ENCODE data around the gene IL1RAPL1.

The IL1RAPL1 gene

DNA sequence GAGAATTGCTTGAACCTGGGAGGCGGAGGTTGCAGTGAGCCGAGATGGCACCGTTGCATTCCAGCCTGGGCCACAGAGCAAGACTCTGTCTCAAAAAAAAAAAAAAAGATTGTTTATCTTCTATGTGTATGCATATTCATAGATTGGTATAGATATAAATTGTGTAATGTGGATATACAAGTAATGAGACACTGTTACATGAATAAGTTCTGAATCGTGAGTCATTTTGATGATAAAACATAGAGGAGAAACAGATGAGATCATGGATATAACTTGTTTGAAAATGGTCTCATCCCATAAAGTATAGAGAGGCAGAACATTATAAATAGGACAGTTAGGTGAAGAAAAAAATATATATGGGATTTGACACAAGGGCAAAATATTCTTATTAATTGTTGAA lies 628.0 kb downstream of the IL1RAPL1 start:
- TF ChIP-seq, protein P1, sequence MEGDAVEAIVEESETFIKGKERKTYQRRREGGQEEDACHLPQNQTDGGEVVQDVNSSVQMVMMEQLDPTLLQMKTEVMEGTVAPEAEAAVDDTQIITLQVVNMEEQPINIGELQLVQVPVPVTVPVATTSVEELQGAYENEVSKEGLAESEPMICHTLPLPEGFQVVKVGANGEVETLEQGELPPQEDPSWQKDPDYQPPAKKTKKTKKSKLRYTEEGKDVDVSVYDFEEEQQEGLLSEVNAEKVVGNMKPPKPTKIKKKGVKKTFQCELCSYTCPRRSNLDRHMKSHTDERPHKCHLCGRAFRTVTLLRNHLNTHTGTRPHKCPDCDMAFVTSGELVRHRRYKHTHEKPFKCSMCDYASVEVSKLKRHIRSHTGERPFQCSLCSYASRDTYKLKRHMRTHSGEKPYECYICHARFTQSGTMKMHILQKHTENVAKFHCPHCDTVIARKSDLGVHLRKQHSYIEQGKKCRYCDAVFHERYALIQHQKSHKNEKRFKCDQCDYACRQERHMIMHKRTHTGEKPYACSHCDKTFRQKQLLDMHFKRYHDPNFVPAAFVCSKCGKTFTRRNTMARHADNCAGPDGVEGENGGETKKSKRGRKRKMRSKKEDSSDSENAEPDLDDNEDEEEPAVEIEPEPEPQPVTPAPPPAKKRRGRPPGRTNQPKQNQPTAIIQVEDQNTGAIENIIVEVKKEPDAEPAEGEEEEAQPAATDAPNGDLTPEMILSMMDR (conservative IDR thresholded peaks at IDR 0.05; ENCODE audit: low read length): no peak
- no peak overlapping the region for H3K4me3 ChIP-seq (ENCODE audit: low read length)
- no peak for DNase-seq (ENCODE audit: low read depth)

DNA sequence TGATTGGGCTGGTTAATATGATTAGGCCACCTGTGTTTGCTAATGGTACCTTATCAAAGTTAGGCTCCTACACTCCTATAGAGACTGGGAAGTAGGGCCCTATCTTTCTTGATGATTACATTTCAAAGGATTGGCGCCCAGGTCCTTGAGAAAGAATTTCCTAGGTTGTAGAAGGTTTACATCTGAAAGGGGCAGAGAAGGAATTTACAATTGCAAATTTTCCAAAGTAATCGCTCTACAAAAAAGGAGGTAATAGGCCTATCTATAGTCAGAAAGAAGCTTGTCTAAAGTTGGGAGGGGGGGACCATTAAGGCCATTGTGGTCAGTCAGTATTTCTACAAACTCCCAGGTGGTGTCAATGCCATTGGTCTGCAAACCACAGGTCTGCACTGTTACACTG lies 638.4 kb downstream of the IL1RAPL1 start:
- TF ChIP-seq, protein P1 (conservative IDR thresholded peaks at IDR 0.05; ENCODE audit: low read length): no peak
- DNase-seq (ENCODE audit: low read depth): no peak
- H3K4me3 ChIP-seq (ENCODE audit: low read length): no peak overlapping the region

DNA sequence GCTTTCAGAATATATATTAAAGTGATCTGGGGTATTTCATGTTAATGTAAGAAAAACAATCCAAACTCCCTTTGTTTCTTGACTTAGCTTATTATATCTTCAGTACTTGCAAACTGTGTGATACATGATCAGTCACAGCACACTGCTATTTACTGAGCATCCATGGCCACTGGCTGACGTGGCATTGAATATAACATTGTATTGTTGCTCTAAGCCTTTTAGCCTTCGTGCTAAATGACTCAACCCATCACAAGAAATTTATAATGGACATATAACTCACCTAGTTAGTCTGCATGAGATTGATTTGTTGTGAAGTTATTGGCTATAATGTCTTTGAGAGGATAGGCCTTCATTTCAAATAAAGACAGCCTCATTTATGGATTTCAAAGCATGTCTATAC lies 642.6 kb downstream of the IL1RAPL1 start:
- H3K4me3 ChIP-seq (ENCODE audit: low read length): no peak overlapping the region
- TF ChIP-seq, protein P1 (conservative IDR thresholded peaks at IDR 0.05; ENCODE audit: low read length): no peak
- DNase-seq (ENCODE audit: low read depth): no peak

DNA sequence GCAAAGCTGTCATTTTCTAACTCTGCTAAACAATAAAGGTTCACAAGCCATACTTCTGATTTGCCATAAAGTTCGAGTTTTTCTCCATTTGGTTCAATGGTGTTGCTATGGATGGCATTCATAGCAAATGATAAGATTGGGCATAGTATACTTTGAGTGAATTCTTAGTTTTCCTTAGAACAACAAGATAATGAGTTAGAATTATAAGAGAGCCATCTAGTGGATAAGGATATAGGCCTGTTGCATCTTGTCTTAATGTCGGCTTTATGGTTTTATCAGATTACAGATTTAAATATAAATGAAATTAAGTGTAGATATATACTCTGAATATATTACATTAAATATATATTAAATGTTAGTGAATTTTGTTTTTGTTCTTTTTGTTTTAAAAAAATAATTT lies 644.6 kb downstream of the IL1RAPL1 start:
- no peak overlapping the region for H3K4me3 ChIP-seq (ENCODE audit: low read length)
- TF ChIP-seq, protein P1 (conservative IDR thresholded peaks at IDR 0.05; ENCODE audit: low read length): peak; percentile 22; the same call in 1 of the 2 replicates
- no peak for DNase-seq (ENCODE audit: low read depth)

DNA sequence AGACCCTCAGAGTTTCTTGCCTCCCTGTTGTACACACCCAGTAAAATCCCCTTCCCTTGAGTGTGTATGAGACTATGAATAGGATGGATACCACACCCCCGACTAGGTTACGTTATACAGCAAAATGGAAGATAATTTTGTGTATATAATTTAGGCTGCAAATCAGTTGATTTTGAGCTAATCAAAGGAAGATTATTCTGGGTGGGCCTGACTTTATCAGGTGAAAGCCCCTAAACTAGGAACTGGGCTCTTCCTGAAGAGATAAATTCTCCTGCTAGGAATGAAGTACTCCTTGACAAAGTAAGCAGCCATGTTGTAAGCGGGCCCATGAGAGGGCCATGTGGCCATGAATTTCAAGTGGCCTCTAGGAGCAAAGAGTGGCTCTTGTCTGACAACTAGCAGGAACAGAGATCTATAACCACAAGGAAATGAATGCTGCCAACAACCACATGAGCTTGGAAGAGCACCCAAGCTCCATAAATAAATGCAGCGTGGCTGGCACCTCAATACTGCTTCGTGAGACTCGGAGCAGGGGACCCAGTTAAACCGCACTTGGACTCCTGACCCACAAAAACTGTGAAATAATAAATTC lies 646.4 kb downstream of the IL1RAPL1 start:
- TF ChIP-seq, protein P1 (conservative IDR thresholded peaks at IDR 0.05; ENCODE audit: low read length): no peak
- no peak for DNase-seq (ENCODE audit: low read depth)
- no peak overlapping the region for H3K4me3 ChIP-seq (ENCODE audit: low read length)

DNA sequence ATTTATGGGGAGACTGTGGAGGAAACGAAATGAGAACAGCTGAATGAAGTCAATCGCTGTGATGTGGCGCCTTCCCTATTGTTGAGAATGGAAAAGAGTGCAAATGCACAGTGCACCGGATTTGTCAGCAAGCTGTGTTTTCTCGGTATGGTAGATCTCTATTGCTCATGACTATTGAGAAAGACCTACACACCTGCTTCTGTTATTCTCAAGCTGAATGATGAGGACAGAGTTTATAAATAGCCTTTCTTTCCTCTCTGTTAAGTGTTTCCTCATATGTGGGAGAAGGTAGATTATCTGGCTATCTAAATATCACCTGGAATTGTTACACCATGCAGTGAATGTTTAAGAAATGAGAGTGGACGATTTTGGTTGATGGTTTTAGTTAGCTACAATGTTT lies 650.7 kb downstream of the IL1RAPL1 start:
- no peak for DNase-seq (ENCODE audit: low read depth)
- H3K4me3 ChIP-seq (ENCODE audit: low read length): no peak overlapping the region
- TF ChIP-seq, protein P1 (conservative IDR thresholded peaks at IDR 0.05; ENCODE audit: low read length): no peak

DNA sequence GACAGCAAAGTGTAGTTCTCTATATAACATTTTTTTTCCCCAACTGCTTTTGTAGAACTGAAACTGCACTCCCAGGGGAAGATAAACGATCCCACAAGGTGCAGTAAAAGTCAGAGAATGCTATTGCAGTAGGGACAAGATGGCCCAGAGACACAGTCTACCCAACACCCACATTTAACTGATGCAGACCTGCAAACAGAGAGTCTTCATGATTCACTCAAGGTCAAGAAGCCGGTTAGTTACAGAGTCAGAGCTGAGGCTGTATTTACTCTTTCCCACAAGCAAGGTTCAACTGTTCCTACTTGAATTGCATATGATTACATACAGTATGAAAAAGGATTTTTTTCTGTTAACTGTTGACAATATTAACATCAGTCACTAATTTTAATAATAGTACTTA lies 654.6 kb downstream of the IL1RAPL1 start:
- DNase-seq (ENCODE audit: low read depth): no peak
- no peak overlapping the region for H3K4me3 ChIP-seq (ENCODE audit: low read length)
- TF ChIP-seq, protein P1 (conservative IDR thresholded peaks at IDR 0.05; ENCODE audit: low read length): no peak

All from AG10803 (cell line).